ENCODE results near the gene ARL15. TPM values are rescaled to one million over a fixed set of nuclear protein-coding genes. Genes with fewer than 3 reads are reported as not detected.

ARL15 gene
- total RNA-seq, 1 donor from 2014 or later, result 14.0 TPM

DNA sequence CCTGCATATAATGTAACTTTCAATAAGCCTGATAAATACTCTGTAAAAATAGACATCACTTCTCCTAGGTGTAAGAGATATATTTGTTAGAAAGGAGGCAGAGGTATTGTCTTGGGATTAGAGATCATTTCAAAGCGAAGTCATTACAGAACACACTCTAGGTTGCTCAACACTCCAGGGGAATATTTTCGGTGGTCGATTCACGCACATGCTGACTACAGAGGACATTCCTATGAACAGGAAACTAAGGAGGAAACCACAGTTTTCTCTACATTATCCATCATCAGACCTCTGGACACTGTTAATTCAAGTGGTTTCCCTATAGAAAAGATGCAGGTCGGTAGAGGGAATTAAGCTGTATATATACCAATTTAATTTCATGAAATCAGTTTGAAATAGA is 379.9 kb downstream of the ARL15 start:
- H3K36me3 Mint-ChIP-seq (ENCODE audit: low read depth), result no peaks in the 10 kb centered on the region
- no peaks in the 10 kb centered on the region for H3K27me3 Mint-ChIP-seq (ENCODE audit: low read depth)
- no peak for DNase-seq (ENCODE audit: low spot score)
- no peak overlapping the region for H3K27ac Mint-ChIP-seq (ENCODE audit: unreplicated experiment)
- TF ChIP-seq CTCF (IDR thresholded peaks at IDR 0.05), result no peak
- H3K4me3 Mint-ChIP-seq (ENCODE audit: unreplicated experiment), result no peak overlapping the region
- H3K4me1 Mint-ChIP-seq (ENCODE audit: low read depth), result peaks cover 31% of the 10 kb centered on the region
- H3K9me3 Mint-ChIP-seq (ENCODE audit: low read depth), result no peaks in the 10 kb centered on the region

GRCh38 chr5:53929570-53929969 is 380.8 kb downstream of the ARL15 start:
- Mint-ChIP-seq H3K27ac (ENCODE audit: unreplicated experiment) (no peak overlapping the region), H3K4me1 (ENCODE audit: low read depth) (peaks cover 25% of the 10 kb centered on the region), H3K36me3 (ENCODE audit: low read depth) (no peaks in the 10 kb centered on the region), H3K4me3 (ENCODE audit: unreplicated experiment) (no peak overlapping the region), H3K9me3 (ENCODE audit: low read depth) (no peaks in the 10 kb centered on the region), H3K27me3 (ENCODE audit: low read depth) (no peaks in the 10 kb centered on the region)
- no peak for TF ChIP-seq CTCF (IDR thresholded peaks at IDR 0.05)
- no peak for DNase-seq (ENCODE audit: low spot score)

GRCh38 chr5:53929152-53929551 is 381.2 kb downstream of the ARL15 start:
- Mint-ChIP-seq H3K36me3 (ENCODE audit: low read depth) (no peaks in the 10 kb centered on the region), H3K4me3 (ENCODE audit: unreplicated experiment) (no peak overlapping the region), H3K4me1 (ENCODE audit: low read depth) (peaks cover 25% of the 10 kb centered on the region), H3K27ac (ENCODE audit: unreplicated experiment) (peak overlapping the region; percentile 22), H3K9me3 (ENCODE audit: low read depth) (no peaks in the 10 kb centered on the region), H3K27me3 (ENCODE audit: low read depth) (no peaks in the 10 kb centered on the region)
- DNase-seq (ENCODE audit: low spot score), result no peak
- no peak for TF ChIP-seq CTCF (IDR thresholded peaks at IDR 0.05)

- Mint-ChIP-seq H3K27ac (ENCODE audit: unreplicated experiment) (no peak overlapping the region), H3K36me3 (ENCODE audit: low read depth) (no peaks in the 10 kb centered on the region), H3K4me3 (ENCODE audit: unreplicated experiment) (no peak overlapping the region), H3K9me3 (ENCODE audit: low read depth) (no peaks in the 10 kb centered on the region), H3K27me3 (ENCODE audit: low read depth) (no peaks in the 10 kb centered on the region), H3K4me1 (ENCODE audit: low read depth) (peaks cover 25% of the 10 kb centered on the region)
- no peak for TF ChIP-seq CTCF (IDR thresholded peaks at IDR 0.05)
- DNase-seq (ENCODE audit: low spot score), result no peak
Observed at GRCh38 chr5:53928641-53929040, 381.7 kb downstream of the ARL15 start.

DNA sequence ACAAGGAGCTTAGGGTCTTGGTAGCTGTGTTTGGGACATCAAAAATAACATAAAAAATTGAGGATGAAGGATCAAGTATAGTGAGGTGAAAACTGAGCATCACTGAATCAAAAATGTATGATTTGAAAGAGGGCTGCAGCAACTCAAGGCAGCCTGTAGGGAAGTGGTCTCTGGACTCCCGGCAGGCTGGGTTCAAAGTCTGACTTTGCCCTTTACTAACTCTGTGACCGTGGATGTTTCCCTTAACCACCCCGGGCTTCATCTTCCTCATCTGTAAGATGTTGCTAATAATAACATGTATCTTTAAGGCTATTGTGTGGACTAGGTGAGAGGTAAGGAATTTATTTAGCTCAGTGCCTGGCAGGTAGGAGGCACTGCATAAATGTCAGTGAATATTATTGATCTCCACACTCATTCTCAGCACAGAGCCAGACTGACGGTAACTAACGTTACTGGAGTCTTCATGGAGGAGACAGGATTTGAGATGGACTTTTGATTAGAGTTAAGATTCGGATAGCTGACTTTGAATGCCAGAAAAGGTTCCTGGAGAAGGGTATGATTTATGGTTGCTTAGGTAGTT is 382.6 kb downstream of the ARL15 start:
- no peaks in the 10 kb centered on the region for H3K27me3 Mint-ChIP-seq (ENCODE audit: low read depth)
- H3K36me3 Mint-ChIP-seq (ENCODE audit: low read depth), result no peaks in the 10 kb centered on the region
- H3K4me1 Mint-ChIP-seq (ENCODE audit: low read depth), result peaks cover 25% of the 10 kb centered on the region
- H3K27ac Mint-ChIP-seq (ENCODE audit: unreplicated experiment), result no peak overlapping the region
- no peak for TF ChIP-seq CTCF (IDR thresholded peaks at IDR 0.05)
- H3K4me3 Mint-ChIP-seq (ENCODE audit: unreplicated experiment), result no peak overlapping the region
- no peaks in the 10 kb centered on the region for H3K9me3 Mint-ChIP-seq (ENCODE audit: low read depth)
- DNase-seq (ENCODE audit: low spot score), result no peak

All from chondrocyte (in vitro differentiated cells).